Activated CD4-positive, alpha-beta T cell treated with anti-CD3 and anti-CD28 coated beads, Interleukin-2, Interleukin-4, amounts not matched to agents 100 ng/mL and 50 ng/mL, durations not matched to agents 16 hours and 8 hours (primary cell): ENCODE results near the gene NSG1.
"Not testable (repeated sequence)": the region's sequence is repeated elsewhere in the genome, so short reads cannot be mapped to it uniquely, and the experiment has no call there.

Experiments used
- DNase-seq: peaks from one replicate; pipeline ENCODE4 v3.0.0-alpha.2; 2020; ENCODE audit warnings: low spot score

Gene NSG1

DNA sequence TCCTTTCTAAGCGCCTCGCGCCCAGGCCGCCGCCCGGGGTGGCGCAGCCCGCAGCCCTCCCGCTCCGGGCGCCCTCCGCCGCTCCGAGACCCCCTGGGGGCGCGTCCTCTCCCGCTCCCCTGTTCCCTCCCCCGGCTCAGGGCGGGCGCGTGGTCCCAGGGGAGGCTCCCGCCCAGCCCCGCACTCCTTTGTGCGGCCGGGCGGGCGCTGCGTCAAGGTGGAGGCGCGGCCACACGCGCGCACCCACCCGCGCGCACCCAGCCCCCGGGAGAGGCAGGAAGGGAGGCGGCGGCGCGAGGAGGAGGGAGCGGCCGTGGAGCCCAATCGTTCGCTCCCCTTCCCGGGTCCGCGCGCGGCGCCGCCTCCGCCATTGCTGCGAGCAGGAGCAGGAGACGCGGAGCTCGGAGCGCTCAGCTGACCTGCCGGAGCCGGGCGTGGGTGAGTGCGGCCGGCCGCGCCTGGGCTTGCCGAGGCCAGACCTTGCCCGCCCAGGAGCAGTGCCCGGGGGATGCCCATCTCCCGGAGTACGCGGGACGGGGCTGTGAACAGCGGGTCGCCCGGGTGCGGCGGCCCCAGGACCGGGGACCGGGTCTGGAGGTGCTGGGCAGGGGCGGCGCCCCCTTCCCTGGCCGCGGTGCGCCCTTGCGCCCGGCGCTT is at the start of gene NSG1:
NSG1 (plus strand) TSS at position 367 of the 657 bp plus-strand sequence. CDS start 528 bp downstream, outside the sequence.
- DNase-seq: no peak

DNA sequence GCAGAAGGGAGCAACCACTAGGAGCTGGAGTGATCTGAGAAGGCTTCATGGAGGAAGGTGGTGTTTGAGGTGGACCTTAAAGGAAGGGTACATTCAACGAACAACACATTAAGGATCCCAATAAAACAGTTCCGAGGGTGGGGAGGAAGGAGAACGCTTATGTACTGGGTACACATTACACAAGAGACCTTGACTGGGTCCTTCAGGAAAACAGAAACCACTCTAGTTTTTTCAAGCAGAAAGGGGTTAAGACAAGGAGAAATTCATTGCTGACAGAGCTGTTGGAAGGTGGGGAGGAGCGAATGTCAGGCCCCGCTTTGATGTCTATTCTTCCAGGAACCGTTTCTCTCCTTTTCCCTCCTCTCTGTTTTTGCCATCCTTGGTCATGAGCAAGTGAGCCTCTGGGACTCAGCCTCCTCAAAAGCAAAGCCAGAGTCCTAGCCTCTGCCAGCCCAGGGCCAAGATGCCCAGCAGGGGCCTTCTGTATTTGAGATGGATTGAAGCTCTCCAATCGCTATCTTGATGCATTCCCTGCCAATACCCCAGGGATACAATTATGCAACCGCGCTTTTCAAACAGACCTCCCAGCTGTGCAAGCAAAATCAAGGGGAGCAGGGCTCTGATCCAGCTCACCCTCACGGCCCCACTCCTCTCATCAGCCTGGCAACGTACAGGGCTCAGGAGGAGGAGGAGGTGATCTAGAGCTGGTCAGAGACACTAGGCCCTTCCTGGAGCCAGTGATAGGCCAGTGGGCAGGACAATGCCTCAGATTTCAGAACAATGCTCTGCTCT is 48.5 kb upstream of the NSG1 start:
- no peak for DNase-seq

GRCh38 chr4:4339504-4340085 is 47.3 kb upstream of the NSG1 start:
- no peak for DNase-seq

- DNase-seq: no peak
Observed at GRCh38 chr4:4341861-4342650, 44.8 kb upstream of the NSG1 start.

DNA sequence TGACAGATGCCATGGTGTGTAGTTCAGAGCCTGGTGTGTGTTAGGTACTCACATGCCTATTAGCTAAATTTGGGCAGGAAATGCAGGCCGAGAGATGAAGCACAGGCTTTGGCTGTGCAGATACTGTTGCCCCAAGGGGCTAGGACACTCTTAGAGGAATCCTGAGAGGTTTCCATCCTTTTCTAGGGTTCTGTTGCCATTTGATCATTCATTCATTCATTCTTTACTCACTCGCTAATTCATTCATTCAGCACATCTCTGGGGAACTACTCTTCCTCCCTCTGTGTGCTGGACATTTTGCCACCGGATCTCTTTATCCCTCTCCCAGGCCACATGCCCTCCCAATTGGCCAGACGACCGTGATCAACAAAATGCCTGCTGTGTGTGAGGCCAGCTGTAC is 43.9 kb upstream of the NSG1 start:
- no peak for DNase-seq

DNA sequence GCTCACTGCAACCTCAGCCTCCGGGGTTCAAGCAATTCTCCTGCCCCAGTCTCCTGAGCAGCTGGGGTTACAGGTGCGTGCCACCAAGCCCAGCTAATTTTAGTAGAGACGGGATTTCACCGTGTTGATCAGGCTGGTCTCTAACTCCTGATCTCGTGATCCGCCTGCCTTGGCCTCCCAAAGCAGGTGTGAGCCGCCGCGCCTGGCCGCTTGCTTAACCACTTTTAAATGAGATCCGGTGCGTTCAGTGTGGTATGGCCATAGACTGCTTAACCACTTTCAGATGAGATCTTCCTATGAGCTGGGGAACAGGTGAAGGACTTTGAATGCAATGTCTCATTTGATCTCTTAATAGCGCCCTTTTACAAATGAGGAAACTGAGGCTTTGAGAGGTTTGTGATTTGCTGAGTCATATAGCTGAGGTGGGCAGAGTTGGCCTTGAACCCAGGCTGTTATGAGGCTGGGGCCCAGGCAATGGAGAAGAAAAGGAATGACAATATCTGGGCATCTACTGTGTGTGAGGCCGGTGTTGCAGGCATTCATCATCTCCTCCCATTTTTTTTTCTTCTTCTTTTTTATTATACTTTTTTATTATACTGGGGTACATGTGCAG is 41.9 kb upstream of the NSG1 start:
- DNase-seq: no peak

DNA sequence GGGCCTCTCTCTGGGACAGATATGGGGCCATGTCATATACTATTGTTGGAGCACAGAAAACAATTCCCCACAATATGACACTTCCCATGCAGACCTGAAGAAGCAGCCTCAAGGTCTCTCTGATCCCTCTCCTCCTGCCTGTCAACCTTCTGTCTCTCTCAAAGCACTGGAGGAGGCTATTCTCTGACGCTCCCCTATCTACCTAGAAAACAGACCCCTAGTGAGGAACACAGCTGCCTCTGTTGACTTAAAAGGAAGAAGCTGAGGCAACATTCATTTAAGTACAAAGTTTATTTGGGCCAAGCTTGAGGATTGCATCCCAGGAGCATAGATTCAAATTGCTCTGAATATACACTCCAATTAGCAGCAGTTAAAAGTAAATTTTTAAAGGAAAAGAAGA is 39.3 kb upstream of the NSG1 start:
- DNase-seq: no peak

- not testable (repeated sequence) for DNase-seq
Observed at GRCh38 chr4:4348585-4348984, 38.3 kb upstream of the NSG1 start.

DNA sequence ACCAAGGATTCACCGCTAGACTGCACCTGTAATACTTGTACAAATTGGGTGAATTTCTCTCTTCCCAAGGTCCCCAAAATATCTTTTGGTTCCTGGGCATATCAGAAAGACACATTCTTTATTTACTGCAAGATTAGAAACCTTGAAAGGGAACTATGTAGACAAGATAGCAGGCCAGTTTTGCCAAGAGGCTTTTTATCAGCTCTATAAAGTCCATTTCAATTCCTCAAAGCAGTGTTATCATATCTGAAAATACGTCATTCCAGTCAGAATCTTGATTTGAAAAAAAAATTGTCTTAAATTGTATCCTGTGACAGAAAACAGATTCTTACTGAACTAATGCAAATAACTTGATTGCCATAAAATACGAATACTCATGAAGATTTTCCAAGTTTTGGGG is 37.0 kb upstream of the NSG1 start:
- no peak for DNase-seq

GRCh38 chr4:4350909-4351308 is 36.0 kb upstream of the NSG1 start:
- DNase-seq: no peak

DNA sequence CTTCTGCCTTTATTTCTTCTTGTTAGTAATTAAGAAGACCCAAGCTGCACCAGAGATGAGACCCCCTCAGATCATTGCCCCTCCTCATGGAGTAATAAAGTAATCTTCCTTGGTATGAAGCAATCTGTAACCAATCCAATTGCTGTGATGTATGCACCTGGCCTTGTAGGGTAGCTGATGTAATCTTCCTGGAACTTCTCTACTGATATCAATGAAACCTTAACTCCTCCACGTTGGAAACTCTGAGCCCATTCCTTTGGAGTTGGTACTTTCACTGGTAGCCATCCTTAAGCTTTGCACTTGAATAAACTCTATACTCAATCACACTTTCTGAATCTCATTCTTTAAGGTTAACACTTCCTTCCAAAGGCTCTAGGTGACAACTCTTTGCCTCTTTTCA is 31.6 kb upstream of the NSG1 start:
- no peak for DNase-seq

GRCh38 chr4:4356106-4357041 is 30.5 kb upstream of the NSG1 start:
- DNase-seq: no peak

DNA sequence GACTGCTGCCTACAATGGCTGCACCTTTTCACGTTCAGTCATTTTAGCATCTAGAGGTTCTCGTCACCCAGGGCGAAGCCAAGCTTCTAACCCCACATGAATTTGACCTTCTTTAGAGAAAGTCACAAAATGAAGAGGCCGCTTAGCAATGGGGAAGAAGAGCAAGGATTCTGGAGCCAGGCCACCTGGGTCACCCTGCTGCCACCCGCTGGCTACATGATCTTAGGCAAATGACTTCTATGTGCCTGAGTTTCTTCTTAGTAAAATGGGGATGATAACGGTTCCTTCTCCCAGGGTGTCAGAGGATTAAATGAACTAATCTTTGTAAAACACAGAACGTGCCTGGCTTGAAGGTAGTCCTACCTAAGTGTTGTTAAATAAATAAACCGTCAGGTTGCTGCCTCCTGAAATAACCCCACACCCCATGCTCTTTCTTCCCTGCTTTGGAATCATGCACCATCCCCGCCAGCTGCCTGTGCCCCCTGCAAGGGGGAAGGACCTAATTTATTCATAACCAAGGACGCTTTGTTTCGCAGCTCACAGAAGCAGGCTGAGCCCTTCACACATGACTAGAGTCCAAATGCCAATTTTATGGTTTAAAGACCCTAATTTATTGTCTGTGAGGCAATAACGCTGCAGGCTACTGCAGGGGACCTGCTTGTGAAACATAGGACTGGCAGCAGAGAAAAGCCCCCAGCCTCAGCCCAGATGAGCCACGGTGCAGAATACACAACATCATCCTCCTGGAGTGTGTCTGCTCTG is 28.6 kb upstream of the NSG1 start:
- no peak for DNase-seq

DNA sequence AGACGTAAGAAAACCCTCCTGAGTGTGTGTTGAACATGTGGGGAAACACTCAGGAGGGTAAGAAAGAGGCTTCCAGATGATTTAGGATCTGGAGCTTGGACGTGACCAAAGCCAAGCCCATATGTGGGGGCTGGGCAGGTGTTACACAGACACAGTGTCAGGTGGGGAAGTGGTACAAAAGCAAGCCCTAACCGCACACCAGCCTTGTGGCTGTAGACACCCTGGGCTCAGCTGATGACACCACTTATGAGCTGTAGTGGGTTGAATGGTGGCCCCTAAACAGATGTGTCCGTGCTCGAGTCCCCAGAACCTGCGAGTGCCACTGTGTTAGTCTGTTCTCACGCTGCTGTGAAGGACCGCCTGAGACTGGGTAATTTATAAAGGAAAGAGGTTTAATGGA is 25.0 kb upstream of the NSG1 start:
- DNase-seq: no peak

DNA sequence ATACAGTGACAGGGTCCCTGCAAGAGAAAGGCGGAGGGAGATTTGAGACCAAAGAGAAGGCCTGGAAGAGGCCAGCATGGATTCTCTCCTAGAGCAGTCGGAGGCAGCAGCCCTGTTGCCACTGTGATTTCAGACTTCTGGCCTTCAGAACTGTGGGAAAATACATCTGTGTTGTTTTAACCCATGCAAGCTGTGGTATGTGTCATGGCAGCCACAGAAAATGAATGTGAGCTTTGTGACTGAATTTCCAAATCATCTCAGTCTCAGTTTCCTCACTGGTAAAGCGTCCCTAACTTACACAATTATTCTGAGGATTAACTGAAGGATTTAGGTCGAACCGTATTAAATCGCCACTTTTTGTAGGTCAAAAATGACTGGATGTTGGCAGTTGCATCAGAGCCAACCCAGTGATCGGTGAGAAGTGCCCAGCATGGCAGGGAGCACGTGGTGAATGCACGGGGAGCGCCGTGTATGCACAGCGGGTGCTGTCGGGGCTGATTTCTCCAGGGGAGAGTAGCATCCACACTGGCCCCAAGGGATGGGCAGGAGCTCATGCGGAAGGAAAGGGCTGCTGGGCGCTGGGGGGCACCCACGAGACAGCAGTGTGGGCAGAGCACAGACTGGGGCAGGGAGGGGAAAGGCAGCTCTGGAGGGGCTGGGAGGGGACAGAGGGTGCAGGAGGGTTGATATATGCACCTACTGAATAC is 23.8 kb upstream of the NSG1 start:
- no peak for DNase-seq

- DNase-seq: no peak
Observed at GRCh38 chr4:4364061-4364460, 22.8 kb upstream of the NSG1 start.

- no peak for DNase-seq
Observed at GRCh38 chr4:4364486-4365208, 22.3 kb upstream of the NSG1 start.

GRCh38 chr4:4368809-4369580 is 17.9 kb upstream of the NSG1 start:
- no peak for DNase-seq
